AG04450 (cell line): ENCODE results near the gene TNFRSF19. TPM values are rescaled to one million over a fixed set of nuclear protein-coding genes. Genes with fewer than 3 reads are reported as not detected.
"Not testable (repeated sequence)": the region's sequence is repeated elsewhere in the genome, so short reads cannot be mapped to it uniquely, and the experiment has no call there.

Experiments
- CTCF ChIA-PET: fragments of 300-600, 350-600 bp; formaldehyde crosslinking; extraction: SDS; loops from one replicate; lab custom pipeline; 2022; ENCODE audit warnings: antibody characterized with exemption, inconsistent platforms; lab: Charles Lee
- POLR2A ChIA-PET: fragments of 350-600 bp; formaldehyde crosslinking; extraction: SDS; loops from one replicate; lab custom pipeline; 2021; ENCODE audit warnings: antibody characterized with exemption, inconsistent platforms; lab: Yijun Ruan, JAX
- DNase-seq: peaks from one replicate; pipeline ENCODE4 v3.0.0-alpha.2; 2011; ENCODE audit warnings: low read depth, low spot score
- H3K27ac ChIP-seq: one replicate; pipeline ENCODE4 v1.5.1; 2012; ENCODE audit warnings: low read depth, low read length, control low read depth
- H3K27me3 ChIP-seq: one replicate; pipeline ENCODE4 v1.6.0; 2012; ENCODE audit warnings: low read length; ENCODE audit not compliant: control insufficient read depth, insufficient read depth
- H3K4me3 ChIP-seq: 2 replicates; pipeline ENCODE4 v1.5.1; 2011; ENCODE audit warnings: mild to moderate bottlenecking, low read depth, low read length, control low read depth
- H3K9me3 ChIP-seq: 2 replicates; pipeline ENCODE4 v1.5.1; 2012; ENCODE audit warnings: low read length; ENCODE audit not compliant: control insufficient read depth, insufficient read depth
- CTCF ChIP-seq: IDR thresholded peaks from 2 replicates; pipeline ENCODE4 v1.5.1; 2011; ENCODE audit warnings: low read depth, low read length, control low read depth, inconsistent platforms
- polyA minus RNA-seq: library from RNA; depleted of rRNA, polyadenylated mRNA; stranded (reverse); fragments of >200 nt; gene quantifications from 2 replicates; pipeline ENCODE4 v1.2.3, GENCODE V29; 2011; rRNA and poly(A)+ RNA removed
- polyA plus RNA-seq: library from polyadenylated mRNA; depleted of rRNA; stranded (reverse); fragments of >200 nt; gene quantifications from 2 replicates; pipeline ENCODE4 v1.2.3, GENCODE V29; 2011; rRNA removed

The TNFRSF19 gene
- 151 and 183 TPM in 2 replicates for polyA plus RNA-seq
- 167 and 177 TPM in 2 replicates for polyA minus RNA-seq

- ChIA-PET CTCF (interaction anchor here (0.9 to 1.2 kb wide), 4 partner anchors 8 to 320 kb away, joined by 3 to 4 read pairs (median 3); no protein-coding TSS in a partner anchor), POLR2A (interaction anchor here (0.6 kb wide), 1 partner anchor 70 kb away, joined by 3 read pairs; no protein-coding TSS in a partner anchor)
- Histone ChIP-seq H3K9me3 (no peaks in the 10 kb centered on the region), H3K27ac (peak within 1 kb of the TSS; percentile 42), H3K27me3 (no peaks in the 10 kb centered on the region), H3K4me3 (peak within 1 kb of the TSS; percentile 65)
- 0 out of 2 replicates have a peak, but pooled peaks have one; percentile 3 for TF ChIP-seq CTCF
- peak; percentile 67 for DNase-seq
Measured at GRCh38 chr13:23570099-23570920, at the start of gene TNFRSF19. Gene TNFRSF19 (plus strand): TSS chr13:23570412. CDS start chr13:23590184, 19,772 bp downstream.

- CTCF ChIA-PET, POLR2A ChIA-PET, H3K9me3 ChIP-seq, H3K4me3 ChIP-seq, DNase-seq, H3K27me3 ChIP-seq, H3K27ac ChIP-seq: not testable (repeated sequence)
Measured at GRCh38 chr13:23529926-23530325, 40.3 kb upstream of the TNFRSF19 start.

- H3K27me3 ChIP-seq = no peaks in the 10 kb centered on the region
- ChIA-PET CTCF (interaction anchor here (0.6 kb wide), 1 partner anchor 214 kb away, joined by 4 read pairs; no protein-coding TSS in a partner anchor), POLR2A (no interaction called here)
- no peak for TF ChIP-seq CTCF
- H3K27ac ChIP-seq = no peak overlapping the region
- peaks cover 8% of the 10 kb centered on the region for H3K9me3 ChIP-seq
- DNase-seq = no peak
- H3K4me3 ChIP-seq = no peak overlapping the region
Measured at GRCh38 chr13:23531446-23531845, 38.8 kb upstream of the TNFRSF19 start.

GRCh38 chr13:23534090-23534489 is 36.1 kb upstream of the TNFRSF19 start:
- Histone ChIP-seq H3K27ac (no peak overlapping the region), H3K4me3 (no peak overlapping the region), H3K27me3 (no peaks in the 10 kb centered on the region), H3K9me3 (peaks cover 8% of the 10 kb centered on the region)
- no peak for DNase-seq
- POLR2A ChIA-PET = no interaction called here
- TF ChIP-seq CTCF = no peak
- CTCF ChIA-PET = interaction anchor here (1.0 kb wide), 1 partner anchor 12 kb away, joined by 5 read pairs; no protein-coding TSS in a partner anchor

GRCh38 chr13:23541221-23541824 is 28.9 kb upstream of the TNFRSF19 start:
- Histone ChIP-seq H3K27ac (no peak overlapping the region), H3K9me3 (no peaks in the 10 kb centered on the region; the same call in 1 of the 2 replicates), H3K27me3 (no peaks in the 10 kb centered on the region), H3K4me3 (no peak overlapping the region)
- peak; percentile 2 for DNase-seq
- ChIA-PET CTCF (interaction anchor here (0.7 kb wide), 1 partner anchor 11 kb away, joined by 6 read pairs; no protein-coding TSS in a partner anchor), POLR2A (no interaction called here)
- no peak for TF ChIP-seq CTCF
